NK-92 treated with Interleukin-12 subunit alpha and Interleukin-12 subunit beta, amount 100 ng/mL, for 24 hours (cell line): Measurements from ENCODE around the gene GLA.

Experiments
- DNase-seq: peaks from one replicate; lab custom pipeline; 2025; lab: John Stamatoyannopoulos, UW

GLA gene

DNA sequence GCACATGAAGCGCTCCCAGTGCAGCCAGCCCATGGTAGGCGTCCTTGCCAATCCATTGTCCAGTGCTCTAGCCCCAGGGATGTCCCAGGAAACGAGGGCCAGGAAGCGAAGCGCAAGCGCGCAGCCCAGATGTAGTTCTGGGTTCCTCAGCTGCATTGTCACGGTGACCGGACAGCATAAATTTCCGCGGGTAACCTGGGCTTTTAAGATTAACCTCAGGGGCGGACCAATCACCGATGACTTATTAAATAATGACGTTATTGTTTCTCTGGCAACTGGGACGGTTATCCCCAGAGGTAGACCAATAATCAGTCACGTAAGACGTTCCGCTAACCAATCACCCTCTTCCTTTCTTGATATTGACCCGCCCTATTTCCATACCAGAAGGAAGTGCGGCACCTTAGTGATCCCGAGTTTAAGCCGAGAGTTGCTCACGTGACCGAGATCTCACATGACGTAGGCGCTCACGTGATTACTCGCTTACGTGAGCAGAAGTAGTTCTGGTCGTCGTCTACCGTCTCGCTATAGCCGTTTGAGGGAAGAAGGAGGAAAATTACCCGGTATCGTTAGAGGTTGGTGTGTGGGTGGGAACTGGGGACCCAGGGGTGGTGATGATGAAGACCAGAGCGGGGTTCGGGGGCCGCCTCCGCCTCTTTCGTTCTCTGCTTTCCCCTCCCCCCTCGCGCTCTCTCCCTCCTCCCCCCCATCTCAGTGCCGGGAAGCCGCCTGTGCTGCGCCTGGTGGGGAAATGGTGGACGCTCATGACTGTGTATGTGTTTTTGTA, at the start of gene GLA, which contains the start of gene HNRNPH2:
GLA (minus strand) TSS at position 178 of the 784 bp plus-strand sequence; CDS start at position 156, 22 bp downstream.
HNRNPH2 (plus strand) TSS at position 475 of the 784 bp plus-strand sequence. CDS start 3,767 bp downstream, outside the sequence.
- DNase-seq: peak; percentile 76

DNA sequence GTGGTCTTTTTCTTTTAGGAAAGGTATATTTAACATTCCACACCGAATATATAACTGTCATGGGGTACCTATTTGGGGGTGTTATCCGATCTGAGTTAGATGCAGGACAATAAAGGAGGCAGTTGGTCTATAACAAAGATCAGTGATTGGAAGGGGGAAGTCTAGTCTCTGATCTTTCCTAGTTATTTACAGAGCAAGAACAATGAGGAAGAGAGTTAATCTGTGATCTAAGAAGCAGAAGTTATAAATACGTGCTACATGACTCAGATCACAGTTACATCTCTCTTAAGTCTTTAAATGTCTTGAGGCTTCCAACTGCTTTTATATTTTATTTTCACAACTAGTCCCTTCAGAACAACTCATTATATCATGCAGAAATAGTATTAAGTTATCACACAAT, 44.3 kb upstream of the GLA start:
- no peak for DNase-seq

DNA sequence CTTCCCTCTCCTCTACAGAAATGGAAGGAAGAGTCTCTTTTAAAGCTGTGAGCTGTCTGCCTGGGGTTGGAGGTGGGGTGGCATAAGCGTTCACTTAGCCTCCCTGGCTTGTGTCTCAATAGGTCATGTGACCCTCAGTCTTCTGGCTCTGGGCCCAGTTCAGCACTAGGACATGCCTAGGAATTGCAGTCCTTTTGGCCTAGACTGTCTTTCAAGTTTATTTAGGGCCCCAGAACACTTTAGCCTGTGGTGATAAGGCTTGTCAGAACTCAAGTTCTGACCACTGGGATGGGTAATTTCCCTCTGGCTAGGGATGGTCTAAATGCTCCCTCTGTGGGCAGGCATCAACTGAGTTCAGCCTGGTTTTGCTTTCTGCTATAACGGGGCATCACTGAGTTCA, 43.2 kb upstream of the GLA start:
- DNase-seq: no peak

DNA sequence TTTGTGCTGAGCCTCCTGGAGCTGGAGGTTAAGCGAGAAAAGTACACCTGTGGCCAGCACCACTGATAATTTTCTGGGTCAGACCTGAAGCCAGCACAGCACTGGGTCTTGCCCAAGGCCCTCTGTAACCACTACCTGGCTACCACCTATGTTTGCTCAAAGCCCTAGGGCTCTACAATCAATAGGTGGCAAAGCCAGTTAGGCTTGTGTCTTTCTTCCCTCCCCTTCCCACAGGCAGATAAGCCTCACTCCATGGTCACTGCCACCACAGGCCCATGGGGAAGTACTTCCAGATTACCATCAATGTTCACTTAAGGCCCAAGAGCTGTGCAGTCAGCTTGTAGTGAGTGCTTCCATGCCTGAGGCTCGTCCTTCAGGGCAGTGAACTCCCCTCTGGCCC, 42.4 kb upstream of the GLA start:
- no peak for DNase-seq

DNA sequence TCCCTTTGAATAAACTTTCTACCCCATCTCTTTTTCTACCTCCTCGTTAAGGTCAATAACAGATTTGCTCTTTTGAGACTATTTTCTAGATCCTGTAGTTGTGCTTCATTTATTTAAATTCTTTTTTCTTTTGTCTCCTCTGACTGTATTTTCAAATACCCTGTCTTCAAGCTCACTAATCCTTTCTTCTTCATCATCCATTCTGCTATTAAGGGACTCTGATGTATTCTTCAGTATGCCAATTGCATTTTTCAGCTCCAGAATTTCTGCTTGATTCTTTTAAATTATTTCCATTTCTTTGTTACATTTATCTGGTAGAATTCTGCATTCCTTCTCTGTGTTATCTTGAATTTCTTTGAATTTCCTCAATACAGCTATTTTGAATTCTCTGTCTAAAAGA, 41.6 kb upstream of the GLA start:
- DNase-seq: no peak

DNA sequence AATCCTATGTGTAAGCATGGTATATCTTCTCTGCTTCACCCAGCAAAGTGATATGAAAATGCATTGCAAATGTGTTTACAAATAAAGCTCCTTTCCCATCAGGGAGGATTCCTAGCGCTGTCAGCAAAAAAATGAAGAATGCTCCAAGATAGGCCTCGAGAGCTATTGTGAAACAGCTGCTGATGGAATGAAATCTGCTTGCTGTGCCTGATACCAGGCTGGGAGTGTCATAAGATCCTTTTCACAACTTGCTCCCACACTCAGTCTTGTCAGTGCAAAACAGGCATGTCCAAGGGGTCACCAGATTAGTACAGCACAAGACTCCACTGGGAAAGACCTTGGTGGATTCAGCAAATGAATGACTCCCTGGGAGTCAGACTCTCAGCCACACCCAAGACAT, 34.4 kb upstream of the GLA start:
- DNase-seq: no peak

DNA sequence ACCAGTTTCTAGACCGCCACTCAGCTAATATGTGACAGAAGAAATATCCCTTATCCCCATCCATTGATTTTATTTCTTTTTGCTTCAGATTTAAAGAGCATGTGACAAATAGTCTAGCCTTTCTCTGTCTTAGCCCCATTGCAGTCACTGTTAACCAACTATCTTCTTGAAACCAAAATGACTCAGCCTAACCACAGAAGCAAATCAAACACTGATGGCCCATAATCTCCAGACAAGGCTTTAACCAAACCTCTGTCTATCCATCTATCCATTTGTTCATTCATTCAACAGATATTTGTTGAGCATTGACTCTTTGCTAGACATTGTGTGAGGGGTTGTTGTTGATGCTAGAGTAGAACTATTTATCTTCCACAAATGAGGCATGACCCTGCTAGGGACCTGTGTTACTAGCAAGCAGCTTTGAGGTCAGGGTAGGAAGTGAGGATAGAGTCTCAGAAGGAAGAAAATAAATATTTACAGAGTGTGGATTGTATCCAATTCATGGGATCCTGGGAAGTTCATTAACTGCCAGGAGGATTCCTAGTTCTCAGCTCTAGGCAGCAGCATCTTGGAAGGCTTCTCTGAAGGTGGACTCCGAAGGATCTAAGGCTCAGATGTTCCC, 22.8 kb upstream of the GLA start:
- no peak for DNase-seq

DNA sequence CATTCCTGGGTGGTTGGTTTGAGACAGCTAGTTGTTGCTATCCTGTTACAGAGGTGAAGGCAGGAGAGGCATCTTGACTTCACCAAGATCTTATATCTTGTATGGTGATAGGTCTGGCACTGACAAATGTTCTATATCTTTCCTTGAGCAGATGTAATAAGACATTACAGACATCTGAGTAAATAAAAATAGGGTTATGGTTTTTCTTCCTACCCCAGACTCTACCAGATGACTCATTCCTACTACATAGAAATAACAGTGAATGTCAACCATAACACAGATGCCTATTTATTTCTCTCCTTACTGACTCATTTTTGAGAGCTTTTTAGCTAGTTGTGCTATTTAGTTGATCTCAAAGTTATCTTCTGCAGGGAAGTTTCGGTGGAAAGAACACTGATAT, 22.2 kb upstream of the GLA start:
- DNase-seq: no peak

DNA sequence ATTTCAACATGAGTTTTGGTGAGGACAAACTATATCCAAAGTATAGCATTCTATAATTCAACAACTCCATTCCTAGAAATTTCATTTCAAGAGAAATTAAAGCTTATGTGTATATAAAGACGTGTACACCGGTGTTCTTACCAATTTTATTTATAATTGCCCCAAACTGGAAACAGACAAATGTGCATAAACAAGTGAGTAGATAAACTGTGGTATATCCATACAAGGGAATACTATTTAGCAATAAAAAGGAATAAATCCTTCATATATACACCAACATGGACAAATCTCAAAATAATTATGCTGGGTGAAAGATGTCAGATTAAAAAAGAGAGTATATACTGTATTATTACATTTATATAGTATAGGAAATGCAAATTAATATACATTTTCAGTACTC, 20.2 kb upstream of the GLA start:
- no peak for DNase-seq

DNA sequence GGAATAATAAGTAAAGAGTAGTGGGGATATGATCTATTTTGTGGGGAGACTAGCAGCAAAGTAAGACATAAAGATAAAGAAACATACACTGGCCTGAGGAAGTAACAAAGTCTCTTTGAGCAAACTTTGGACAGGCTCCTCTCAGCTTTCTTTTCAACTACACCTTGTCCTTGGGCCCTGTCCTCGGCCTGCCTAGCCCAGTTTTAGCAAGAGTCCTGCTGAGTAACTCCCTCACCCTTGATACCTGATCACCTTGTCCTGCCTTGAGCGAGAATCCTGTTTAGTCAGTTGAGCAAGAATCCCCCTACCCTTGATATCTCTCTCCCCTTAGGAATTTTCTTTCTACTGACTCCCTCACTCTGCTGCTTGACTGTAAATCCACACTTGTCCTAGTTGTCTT, 11.8 kb upstream of the GLA start:
- no peak for DNase-seq

DNA sequence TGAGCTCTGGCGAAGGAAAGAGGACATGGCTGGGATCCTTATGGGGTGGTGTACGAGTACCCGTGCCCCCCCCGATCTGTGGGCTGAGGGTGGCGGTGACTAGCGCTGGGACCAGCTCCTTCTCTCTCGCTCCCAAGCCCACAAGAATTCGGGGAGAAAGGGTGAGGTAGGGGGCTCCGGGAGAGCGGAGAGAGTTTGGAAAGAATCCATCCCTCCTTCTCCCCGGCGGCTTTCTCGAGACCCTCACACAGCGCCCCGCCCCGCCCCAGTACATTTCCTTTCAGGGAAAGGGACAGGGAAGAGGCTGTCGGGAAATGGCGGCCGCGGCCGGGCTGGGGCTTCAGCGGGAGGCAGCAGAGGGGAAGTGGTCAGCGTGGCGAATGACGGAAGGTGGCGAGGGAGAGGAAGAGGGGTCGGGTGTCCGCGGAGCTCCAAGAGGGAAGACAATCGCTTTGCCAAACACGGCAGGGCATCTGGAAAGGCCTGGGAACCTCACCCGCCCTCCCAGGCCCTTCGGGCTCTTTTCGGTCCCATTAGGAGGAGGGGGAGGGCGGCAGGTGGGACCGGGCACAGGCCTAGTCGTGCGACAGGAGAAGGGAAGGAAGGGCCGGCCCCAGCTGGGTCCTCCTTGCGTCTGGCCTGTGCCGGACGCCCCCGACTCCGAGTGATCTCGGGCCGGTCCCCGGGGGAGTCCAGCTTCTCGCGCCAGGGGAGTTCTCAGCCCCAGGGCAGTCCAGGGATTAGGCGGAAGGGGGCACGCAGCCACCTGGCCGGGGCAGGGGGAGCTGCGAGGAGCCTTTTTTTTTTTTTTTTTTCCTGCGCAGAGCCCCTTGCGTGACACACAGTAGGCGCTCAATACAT, 10.5 kb upstream of the GLA start:
- DNase-seq: peak; percentile 19

DNA sequence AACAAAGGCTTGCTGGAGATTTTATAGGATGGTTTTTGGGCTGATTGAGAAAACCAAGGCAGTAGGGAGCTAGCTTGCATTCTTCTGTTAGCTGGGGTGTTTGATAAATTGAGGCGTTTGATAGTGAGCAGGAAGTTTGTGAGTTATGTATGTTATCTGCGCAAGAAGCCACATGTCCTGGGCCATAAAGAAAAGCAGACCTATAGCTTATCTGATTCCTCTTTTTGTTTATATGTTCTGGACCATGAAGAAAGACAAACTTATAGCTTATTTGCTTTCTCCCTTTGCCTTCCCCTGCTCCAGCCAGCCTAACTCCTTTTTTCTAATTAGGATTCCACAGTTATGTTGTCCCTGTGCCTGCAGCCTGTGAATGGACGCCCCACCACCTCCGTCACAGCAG, 9.5 kb upstream of the GLA start:
- no peak for DNase-seq

DNA sequence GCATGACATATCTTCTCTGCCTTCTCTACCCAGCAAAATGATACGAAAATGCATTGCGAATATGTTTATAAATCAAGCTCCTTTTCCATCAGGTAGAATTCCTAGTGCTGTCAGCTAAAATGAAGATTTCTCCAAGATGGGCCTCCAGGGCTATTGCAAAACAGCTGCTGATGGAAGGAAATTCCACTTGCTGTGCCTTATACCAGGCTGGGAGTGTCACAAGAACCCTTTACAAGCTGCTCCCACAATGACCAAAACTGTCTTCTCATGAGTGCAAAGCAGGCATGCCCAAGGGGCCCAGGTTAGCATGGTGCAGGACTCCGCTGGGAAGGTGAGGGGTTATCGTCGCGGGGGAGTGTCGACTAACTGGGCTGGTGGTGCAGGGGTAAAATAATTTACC, 9.0 kb upstream of the GLA start:
- DNase-seq: no peak

DNA sequence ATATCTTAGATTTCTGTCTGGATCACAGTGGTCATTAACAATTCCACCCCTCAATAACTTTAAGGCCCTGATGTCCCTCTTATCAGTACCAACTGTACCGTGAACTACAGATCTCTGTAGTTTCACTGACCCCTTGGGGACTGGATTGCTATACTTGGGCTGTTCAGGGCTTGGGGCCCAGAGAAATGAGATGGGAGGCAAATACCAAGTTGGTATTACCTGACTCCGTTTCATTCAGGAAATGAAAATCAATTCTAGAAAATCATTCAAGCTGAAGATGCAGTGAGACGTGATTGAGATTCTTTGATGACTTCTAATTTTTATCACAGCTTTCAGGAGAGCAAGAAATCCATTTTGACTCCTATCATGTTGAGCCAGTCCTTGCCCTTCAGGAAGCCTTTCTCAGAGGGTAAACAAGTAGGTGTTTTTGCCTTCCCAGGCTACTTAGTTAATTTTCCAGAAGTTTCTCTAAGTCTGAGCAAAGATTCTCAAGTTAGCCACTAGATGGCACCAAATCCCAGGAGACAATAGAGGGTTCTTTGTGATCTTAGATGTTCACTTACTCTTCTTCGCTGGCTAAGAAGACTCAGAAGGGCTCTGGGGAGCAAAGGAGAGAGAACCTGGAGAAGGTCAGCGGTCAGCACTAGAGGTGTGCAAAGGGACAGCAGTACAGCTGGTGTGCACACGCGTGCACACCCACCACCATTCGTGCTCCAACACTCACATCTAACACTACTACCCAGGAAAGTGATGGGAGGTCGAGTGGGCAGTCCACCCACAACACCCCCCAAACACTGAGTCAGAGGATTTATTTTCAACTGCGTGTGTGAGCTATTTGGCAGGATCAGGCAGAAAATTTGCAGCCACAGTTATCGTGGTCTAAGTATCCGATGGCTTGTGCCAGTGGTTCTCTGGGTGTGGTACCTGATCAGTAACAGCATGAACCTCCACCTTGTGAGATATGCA, 7.7 kb upstream of the GLA start:
- no peak for DNase-seq

DNA sequence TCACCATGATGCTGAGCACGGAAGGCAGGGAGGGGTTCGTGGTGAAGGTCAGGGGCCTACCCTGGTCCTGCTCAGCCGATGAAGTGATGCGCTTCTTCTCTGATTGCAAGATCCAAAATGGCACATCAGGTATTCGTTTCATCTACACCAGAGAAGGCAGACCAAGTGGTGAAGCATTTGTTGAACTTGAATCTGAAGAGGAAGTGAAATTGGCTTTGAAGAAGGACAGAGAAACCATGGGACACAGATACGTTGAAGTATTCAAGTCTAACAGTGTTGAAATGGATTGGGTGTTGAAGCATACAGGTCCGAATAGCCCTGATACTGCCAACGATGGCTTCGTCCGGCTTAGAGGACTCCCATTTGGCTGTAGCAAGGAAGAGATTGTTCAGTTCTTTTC, 4.3 kb upstream of the GLA start:
- no peak for DNase-seq

DNA sequence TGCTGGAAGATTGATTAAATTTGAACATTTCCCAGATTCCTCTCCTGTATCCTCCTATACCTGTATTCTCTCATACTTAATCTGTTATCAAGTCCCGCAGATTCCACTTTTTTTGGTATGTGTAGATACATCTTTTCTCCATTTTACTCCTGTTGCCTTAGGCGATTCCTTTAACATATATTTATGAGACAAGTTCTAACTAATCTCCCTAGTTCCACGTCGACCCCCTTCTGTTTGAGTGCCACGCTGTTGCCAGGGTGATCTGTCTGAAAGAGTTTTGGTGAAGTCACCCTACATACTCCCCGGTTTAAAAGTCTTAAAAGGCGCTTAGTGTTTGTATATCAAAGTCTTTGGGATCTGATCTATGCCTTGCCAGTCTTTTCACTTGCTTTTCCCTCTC, 2.7 kb upstream of the GLA start:
- DNase-seq: no peak

DNA sequence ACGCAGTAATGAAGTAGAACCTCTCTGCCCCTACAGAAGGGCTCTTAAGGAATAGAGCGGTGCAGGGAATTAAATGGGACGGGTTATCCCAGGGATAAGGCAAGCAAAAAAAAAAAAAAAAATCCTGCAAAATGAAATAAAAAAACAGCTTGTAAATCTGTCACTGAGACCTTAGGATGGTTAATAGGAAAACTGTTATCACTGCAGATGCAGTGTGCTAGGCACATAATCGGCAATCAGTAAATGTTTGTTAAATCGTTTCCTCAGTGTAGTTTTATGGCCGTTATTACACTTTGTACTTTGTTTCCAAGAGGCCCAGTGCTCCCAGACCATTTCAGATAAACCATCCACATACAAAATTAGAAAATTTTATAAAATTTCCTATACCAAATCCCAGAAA, 1.3 kb upstream of the GLA start:
- DNase-seq: no peak

DNA sequence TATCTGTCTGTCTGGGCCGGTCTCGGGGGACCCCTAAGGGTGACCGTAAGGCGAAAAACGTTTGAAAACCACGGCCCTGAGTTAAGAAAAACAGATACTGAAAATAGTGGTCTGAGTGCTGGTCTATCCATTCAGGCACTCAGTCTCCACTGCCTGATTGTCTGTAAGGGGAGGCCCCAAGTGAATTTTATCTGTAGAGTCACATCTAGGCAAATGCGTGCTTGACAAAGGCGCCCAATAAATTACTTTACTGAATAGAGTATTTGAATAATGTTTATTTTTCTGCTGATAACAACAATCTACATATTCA, 762 bp upstream of the GLA start:
- DNase-seq: no peak

DNA sequence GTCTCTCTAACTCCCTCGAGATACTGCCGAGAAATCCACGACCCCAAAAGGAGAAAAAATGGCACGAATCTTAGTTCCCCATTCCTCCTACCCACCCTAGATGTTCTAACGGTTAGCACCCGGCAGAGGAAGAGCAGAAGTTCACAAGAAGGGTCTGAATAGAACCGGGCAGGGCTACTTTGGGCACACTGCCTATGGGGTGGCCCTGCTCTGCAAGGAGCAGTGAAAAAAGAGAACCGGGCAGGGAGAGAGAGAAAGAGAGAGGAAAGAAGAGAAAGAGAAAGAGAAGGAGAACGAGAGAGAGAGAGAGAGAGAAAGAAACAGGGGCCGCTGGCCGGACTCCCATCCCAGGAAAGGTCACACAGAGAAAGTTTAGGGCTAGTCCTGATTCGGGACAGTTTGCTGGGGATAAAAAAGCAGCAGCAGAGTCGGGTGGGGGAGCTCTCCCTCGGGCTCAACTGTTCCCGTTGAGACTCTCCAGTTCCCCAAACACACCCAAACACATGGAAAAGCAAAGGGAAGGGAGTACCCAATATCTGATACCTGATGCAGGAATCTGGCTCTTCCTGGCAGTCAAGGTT, 468 bp downstream of the GLA start:
- DNase-seq: no peak

DNA sequence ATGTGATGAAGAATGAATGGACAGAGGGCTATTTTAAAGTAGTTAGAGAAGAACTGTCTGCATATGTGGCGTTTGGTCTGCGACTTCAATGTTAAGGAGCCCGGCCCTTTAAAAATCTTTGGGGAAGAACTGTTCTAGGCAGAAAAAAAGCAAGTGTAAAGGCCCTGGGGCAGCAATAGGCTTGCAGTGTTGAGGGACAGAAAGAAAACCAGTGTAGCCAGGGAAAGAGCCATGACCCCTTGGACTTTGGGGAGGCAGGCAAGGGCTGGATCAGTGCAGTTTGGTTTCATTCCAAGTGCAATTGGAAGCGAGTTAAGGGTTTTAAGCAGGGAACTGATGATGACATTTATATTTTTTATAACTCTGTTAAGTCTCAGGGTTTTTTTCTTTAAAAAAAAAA, 7.9 kb downstream of the GLA start:
- DNase-seq: no peak

DNA sequence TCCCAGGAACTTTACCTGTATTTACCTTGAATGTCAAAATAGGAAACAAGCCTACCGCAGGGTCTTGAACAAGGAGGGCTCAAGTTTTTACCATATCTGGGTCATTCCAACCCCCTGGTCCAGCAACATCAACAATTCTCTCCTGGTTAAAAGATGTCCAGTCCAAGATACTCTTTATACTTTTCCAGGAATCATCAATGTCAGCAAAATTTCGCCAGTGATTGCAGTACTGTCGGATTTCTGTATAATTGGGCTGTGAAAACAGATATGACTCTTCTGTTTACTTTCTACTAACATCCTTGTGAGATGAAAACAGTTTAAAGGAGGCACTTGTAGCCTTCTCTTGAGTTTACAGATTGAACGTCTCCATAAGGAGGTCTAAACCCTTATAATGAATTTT, 9.0 kb downstream of the GLA start:
- no peak for DNase-seq

DNA sequence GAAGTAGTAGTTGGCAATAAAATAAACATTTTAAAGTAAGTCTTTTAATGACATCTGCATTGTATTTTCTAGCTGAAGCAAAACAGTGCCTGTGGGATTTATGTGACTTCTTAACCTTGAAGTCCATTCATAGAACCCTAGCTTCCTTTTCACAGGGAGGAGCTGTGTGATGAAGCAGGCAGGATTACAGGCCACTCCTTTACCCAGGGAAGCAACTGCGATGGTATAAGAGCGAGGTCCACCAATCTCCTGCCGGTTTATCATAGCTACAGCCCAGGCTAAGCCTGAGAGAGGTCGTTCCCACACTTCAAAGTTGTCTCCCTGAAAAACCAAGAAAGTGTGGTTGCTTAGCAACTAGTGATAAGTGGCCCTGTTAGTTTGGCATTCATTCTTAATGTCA, 9.9 kb downstream of the GLA start:
- no peak for DNase-seq
